HG03196 (cell line): ENCODE measurements around the gene KIF26A.

Experiments
- ATAC-seq: cut with Tn5 transposase; IDR thresholded peaks from one replicate; pipeline ENCODE4 v1.9.1; 2021; ENCODE audit not compliant: unreplicated experiment

The KIF26A gene

DNA sequence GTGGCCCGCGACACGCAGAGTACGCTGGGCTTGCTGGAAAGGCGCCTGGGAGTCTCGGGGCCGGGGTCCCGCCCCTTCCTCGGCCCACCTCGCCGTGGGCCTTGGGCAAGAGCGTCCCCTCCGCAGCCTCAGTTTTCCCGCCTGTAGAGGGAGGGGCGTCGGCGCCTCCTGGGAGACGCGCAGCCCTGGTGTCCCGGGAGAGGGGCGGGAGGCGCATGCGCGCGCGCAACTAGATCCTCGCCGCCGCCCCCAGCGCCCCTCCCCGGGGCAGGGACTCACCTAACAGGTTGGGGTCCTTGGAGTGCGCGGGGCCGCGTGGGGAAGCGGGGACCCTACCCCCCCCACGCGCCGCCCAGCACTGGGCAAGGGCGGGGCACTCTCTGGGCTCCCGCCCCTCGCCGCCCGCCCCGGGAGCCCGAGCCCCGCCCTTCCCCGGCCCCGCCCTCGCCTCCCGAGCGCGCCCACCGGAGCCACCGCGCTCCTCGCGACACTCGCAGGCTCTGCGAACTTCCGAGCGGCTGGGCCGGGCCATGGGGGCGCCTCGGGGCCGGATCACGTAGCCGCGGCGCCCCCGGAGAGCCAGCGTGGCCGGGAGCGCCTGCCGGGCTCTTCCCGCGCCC is at the start of gene KIF26A:
KIF26A (plus strand) TSS at position 490 of the 620 bp plus-strand sequence. CDS start 136 bp downstream, outside the sequence.
- no peak for ATAC-seq

DNA sequence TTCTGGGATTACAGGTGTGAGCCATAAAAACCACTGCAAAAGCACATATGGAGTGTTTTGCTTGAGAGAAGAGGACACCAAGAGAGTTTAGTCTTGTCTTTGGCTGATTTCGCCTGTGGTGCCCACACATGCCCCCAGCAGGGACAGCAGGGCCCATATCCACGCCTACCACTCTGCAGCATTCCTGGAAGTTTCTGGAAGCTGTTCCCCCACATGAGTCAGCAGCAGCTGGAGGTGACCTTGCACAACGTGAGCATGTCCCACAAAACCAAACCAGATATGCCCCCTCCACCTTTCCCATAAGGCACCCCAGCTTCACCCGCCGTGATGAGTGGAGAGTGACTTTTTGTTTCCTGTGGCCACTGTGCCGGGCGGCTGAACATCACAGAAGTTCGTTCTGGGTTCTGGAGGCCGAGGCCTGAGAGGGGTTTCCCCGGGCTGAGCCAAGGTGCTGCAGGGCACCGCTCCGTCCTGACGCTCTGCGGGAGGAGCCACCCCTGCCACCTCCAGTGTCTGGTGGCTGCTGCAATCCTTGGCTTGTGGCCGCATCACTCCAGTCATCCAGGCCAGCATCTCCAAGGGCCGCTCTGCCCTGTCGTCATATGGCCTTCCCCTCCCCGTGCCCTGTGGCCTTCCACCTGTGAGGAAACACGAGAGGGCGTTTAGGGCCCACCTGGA is 48.2 kb upstream of the KIF26A start:
- ATAC-seq = no peak

DNA sequence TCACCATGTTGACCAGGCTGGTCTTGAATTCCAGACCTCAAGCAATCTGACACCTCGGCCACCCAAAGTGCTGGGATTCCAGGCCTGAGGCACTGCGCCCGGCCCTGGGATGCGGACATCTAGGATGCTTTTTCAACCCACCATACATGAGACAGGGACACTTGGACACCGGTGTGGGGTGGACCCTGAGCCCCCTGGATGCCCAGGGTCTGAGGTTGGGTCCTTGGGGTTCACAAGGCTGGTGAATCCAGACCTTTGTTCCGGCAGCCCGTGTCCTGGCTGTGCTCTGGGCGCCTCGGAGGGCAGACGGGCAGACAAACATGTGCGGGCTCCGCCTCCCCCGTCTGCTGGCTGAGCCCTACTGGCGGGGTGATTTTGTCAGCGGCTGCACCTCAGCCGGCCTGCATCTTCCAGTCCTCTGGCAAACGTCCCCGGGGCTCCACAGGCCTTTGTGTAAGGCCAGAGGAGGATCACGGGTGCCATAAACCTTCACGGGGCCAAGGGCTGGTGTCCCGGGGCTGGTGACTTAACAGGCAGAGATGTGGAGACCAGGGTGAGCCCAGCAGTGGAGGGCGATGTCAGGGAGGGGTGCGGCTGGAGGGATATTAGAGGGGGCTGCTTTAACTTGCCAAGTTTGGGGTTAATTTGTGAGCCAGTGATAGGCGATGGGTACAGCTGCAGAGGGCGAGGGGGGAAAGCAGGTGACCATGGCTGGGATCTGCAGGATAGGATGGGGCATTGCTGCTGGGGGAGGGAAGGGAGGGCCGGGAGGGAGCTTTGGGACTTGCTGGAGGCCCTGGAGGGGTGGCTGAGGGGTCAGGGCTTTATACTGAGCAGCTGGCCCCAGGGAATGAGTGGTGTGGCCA is 47.1 kb upstream of the KIF26A start:
- no peak for ATAC-seq

DNA sequence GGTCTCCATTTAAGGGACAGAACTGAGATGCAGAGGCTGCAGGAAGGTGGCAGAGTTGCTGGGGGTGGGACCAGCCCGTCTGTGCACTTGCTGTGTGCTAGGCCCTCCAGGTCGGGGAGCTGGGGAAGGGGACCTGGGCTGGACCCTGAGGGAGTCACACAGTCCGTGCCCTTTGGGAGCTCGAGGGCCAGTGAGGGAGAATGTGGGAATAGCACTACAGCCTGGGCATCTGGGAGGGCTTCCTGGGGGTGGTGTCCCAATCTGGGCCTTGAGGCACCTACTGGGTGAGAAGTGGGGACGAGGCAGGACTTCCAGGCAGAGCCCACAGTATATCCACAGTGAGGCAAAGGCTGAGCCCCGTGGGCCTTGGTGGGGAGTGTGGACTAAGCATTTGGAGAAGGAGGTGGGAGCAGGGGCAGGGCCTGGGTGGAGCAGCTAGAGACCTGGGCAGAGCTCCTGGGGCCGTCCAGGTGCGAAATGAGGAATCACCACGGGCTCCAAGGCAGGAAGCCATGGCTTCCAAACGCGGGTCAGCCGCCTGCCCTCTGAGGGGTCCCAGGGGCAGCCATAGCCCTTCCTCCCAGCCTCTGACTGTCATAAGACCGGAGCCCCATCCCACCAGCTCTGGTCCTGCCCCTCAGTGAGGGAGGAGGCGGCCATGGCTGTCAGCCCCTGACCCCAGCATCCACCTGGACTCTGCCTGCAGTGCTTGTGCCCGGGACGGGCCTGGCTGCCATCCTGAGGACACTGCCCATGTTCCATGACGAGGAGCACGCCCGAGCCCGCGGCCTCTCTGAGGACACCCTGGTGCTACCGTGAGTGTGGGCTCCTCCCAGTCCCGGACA is 46.2 kb upstream of the KIF26A start:
- ATAC-seq = no peak

DNA sequence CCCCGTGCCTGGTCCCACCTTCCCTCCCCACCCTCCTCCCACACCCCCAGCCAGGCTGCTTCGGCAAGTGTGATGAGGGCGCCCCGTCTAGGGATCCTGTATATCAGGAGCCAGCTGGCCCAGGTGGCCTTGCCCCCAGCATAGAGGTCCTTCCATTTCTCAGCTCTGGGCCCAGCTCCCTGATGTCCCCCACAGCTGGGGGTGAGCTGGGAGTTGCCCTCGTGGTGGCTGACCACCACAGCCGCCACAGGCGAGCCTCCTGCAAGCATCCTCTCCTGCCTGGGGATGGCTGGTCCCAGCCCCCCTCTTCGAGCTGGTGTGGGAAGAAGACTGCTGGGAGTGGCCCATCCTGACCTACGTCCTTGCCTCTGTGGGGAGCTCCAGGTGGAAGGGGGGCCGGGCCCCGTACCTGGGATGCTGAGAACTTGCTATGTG is 45.4 kb upstream of the KIF26A start:
- no peak for ATAC-seq

DNA sequence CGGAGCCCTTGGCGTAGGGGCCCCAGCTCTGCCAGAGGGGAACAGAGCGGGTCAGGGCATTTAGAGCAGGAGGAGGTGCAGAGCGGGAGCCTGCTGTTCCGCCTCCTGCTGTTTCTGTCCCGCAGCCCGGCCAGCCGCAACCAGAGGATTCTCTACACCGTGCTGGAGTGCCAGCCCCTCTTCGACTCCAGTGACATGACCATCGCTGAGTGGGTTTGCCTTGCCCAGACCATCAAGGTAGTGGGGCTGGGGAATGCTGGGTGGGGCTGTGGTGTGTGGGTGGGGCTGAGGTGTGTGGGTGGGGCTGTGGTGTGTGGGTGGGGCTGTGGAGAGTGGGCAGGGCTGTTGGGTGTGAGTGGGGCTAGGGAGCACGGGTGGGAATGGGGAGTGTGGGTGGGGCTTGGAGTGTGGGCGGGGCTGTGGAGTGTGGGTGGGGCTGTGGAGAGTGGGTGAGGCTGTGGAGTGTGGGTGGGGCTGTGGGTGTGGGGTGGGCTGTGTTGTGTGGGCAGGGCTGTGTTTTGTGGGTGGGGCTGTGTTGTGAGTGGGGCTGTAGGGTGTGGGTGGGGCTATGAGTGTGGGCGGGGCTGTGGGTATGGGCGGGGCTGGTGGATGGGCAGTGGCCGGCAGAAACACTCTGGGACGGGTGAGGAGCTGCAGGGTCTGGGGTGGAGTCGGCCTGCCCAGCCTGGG is 44.9 kb upstream of the KIF26A start:
- ATAC-seq = no peak

DNA sequence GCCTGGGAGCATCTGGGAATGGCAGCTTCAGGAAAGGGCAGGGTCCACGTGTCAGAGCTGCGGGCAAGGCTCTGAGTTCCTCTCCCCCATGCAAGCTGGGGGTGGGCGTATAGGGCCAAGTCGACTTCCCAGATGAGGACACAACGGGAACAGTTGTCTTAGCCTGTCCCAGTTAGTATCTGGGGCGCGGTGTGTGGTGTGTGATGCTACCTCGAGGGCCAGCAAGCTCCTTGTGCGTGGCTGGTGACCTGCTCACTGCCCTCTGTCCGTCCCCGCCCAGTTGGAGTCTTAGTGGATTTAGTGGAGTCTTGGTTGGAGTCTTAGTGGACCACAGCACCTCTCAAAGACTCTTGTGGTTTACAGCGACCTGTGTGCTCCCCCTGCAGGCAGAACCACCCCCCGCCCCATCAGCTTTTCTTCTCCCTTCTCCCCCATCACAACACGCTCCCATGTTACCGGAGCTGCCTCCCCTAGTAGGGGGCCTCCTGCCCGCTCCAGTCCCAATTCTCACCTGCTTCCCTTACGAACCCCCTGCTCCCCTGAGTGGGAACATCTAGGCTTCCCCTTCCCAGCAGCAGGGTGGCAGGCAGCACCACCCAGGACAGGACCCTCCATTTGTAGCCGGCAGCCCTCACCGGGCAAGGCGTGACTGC is 44.2 kb upstream of the KIF26A start:
- ATAC-seq = no peak

DNA sequence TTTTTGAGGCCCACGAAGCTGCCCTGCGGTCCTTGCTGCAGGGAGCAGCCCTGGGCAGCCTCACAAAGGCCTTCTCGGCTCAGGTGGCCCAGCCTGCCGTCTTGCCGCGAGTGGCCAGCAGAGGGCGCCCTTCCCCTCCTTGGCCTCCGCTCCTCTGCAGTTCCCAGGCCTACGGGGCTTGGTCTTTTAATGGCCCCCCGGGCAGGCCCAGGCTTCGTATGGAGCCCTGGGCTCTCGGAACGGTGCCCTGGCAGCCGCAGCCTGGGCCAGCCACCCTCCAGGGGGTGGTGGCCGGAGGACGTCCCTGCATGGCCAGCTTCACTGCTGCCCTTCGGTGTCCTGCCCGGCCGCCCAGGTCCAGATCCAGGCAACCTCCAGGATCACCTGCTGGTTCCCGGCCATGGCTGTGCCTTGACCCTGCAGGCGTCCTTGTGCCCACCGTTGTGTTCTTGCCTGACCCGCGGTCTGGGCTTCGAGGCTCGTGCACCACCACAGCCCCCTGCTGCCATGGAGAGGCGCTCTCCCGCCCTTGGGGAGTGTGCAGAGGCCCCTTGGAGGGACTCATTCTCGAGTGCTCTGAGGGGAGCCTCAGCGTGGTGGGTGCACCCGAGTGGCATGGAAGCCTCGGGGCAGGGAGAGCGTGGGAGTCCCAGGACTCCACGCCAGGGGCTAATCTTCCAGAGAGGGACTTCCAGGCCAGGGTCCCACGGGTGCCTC is 43.5 kb upstream of the KIF26A start:
- ATAC-seq = no peak

DNA sequence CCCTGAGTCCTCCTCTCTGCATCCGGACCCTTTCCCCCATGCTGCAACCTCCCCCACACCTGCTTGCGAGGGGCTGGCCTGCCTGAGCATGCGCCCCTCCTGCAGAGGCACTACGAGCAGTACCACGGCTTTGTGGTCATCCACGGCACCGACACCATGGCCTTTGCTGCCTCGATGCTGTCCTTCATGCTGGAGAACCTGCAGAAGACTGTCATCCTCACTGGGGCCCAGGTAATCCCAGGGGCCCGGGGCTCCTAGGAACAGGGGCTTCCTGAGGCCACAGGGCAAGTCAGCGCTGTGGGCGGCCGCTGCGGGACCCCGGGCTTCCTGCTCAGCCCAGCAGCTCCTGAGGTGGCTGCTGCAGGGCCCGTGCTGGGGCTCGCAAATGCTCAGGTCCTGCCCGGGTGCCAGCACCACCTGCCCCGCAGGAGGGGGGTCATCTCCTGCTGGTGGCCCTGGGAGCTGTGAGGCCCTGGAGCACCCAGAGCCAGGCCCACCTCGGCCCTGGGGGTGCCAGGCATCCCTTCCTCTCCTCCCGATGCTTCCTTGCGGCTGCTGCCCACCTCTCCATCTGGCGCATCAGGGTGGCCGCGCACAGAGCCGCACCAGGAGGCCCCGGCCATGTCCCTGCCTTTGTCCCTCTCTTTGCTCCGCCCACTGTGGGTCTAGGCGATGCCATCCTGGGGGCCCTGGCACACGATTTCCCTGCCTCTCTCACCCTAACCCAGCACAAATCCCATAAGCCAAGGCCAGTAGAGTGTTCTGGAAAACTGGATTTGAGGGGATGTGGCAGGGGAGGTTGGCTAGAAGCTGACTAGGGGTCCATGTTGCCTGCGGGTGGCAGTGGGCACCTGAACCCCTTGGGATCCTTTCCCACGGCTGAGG is 42.7 kb upstream of the KIF26A start:
- no peak for ATAC-seq

DNA sequence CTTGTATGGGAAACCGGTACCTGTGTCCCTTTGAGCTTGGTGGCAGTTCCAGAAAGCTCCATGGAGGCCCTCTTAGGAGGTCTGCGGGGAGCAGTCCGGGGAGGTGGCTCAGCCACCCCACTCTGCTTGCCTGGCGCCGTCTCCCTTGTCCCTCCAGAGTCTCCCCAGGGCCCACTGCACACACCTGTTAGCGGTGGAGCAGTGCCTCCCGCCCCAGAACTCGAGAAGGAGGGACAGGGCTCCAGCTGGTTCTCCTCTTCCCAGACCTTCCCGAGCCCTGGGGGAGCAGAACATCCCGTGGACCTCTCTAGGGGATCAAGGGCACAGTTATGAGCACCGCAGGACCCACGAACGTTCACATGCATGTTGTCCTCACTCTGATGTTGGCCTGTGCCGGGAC is 42.1 kb upstream of the KIF26A start:
- ATAC-seq = no peak

DNA sequence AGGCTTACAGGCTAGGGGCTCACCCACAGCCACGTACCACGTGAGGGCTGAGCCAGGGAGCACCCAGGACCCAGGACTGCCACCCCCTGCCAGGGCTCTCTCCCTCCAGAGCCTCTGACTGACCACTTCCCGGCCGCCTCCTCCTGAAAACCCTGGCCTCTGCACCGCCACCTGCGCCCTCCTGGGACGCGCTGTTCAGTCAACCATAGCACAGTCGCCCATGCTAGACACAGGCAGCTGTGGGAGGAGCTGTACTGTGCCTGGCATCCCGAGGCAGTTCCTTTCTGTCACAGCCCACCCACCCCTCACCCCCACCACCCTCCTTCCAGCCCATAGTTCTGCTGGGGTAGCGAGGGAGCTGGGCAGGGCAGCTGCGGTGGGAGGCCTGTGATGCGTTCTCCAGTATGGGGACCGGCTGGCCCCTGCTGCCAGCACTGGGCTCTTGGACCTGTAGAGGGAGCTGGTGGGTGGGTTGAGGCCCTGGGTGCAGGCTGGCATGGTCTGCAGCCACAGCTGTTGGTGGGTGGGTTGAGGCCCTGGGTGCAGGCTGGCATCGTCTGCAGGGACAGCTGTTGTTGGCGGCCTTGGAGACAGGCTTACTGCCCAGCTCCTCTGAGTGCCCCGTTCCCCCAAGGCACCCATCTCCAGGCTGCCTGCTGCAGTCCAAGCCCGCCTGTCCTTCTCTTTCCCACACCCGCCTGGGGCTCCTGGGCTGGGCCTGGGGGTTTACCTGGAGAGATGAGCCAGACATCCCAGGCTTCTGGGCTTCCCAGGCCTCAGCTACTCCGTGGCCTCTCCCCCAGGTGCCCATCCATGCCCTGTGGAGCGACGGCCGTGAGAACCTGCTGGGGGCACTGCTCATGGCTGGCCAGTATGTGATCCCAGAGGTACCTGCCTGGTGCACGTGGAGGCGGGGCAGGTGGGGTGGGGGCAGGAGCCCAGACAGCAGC is 41.4 kb upstream of the KIF26A start:
- no peak for ATAC-seq

DNA sequence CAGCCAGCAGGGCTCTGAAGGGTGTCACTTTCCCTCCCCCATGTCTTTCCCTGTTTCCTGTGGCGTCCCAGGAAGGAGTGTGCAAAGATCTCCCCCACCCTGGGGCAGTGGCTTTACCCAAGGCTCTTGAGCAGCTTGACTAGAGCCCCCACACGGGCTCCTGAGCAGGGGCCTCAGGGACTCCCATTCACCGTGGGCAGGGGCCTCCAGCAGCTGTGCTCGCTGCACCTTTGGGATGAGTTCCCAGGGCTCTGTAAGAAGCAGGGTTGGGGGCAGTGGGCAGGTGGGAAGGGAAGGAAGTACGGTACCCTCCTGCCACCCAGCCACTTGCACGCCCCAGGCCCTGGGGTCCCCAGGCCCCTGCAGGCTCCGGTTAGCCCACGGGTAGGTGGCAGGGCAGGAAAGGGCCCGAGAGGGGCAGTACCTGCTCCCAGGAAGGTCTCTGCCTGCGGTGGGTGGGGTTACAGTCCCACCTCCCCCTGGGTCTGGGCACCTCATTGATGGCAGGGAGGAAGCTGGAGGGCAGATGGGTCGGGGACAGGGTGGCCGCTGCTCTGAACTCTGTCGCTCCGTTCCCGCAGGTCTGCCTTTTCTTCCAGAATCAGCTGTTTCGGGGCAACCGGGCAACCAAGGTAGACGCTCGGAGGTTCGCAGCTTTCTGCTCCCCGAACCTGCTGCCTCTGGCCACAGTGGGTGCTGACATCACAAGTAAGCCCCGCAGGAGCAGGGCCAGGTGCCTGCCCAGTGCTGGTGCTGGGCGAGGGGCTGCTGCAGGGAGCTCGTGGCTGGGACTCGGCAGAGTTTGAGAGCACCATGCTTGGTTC is 39.9 kb upstream of the KIF26A start:
- ATAC-seq = no peak

DNA sequence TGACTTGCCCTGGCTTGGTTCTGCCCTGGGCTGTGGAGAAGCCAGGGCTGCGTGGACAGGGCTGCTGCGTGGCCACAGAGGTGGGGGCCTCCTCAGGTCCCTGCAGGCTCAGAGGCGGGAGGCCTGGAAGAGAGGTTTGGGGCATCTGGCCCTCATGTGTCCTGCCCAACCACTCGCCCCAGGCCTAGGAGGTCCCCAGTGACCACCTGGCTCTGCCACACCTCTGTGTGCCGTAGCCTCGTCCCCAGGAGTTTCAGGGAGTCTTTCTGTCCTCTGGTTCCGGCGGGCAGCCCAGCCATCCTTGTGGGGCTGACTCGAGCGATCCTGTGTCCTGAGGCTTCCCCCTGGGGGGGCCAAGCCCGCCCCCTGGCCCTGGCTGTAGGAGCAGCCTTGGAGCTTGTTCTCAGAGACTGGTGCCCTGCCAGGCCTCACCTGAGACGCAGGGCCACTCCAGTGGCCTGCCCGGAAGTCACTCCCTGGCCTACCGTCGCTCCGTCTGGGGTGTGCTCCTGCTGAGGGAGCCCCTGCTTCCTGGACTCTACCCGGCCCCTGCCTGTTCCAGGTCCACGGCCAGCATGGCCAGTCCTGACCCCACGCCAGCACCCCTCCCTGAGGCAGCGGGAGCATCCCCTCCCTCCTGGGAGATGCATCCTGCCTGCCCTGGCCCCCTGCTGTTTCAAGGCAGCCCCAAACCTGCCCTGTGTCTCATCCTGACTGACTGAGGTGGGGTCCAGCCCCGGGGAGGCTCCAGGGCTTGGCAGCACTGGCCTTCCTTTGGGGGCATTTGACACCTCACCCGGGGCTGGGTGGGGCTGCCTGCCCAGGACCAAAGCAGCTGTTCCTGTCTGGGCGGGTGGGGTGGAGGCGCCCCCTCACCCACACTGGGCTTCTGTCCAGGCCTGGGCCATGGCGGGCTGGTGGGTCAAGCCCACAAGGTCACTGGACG is 39.0 kb upstream of the KIF26A start:
- no peak for ATAC-seq

DNA sequence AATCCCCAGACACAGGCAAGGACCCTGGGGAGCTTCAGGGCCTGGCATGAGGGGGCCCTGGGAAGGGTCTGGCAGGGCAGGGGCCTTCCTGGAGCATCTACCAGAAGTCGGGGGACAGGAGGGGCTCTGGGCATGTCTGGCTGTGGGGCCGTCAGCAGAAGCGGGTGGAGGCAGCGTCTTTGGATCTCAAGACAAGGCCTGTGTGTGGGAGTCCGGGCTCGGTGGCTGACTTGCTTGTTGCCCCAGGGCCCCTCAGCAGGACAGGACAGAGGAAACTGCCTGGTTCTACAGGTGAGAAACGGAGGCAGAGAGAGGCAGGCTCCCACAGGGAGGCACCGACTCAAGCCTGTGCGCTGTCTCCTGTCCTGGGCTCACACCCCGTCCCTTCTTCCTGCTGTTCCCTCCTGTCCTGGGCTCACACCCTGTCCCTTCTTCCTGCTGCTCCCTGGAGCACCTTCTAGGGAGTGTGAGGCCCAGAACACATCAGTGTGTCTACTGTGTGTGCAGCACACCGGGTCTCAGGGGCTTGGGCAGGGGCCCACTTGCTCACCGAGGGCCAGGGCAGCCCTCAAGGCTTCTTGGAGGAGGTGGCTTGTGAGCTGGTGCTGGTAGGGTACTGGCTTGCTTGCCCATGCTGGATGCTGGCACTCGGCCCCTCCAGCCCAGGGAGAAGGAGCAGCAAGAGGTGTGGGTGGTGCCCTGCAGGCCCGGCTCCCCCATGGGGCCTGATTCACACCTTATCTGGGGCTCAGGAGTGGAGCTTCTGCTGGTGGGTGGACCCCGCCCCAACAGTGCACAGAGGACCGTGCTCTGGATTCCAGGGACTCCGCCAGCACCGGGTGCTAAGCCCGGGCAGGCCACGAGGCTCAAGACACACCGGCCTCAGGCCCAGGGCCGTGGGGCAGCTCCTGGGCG is 38.0 kb upstream of the KIF26A start:
- no peak for ATAC-seq
